SK-N-SH (cell line): ENCODE results near the gene URAD. TPM values are rescaled to one million over a fixed set of nuclear protein-coding genes. Genes with fewer than 3 reads are reported as not detected.
"Not testable (repeated sequence)": the region's sequence is repeated elsewhere in the genome, so short reads cannot be mapped to it uniquely, and the experiment has no call there.

Experiments used
- CTCF ChIA-PET: fragments of 300-600, 350-600 bp; formaldehyde crosslinking; extraction: SDS; loops from one replicate; lab custom pipeline; 2021; lab: Yijun Ruan, JAX
- POLR2A ChIA-PET: fragments of 350-600 bp; sonication (Branson Sonifier 250); formaldehyde crosslinking; extraction: SDS; loops from one replicate; lab custom pipeline; 2020; ENCODE audit warnings: antibody characterized with exemption, inconsistent platforms; lab: Yijun Ruan, JAX
- DNase-seq: peaks from one replicate; pipeline ENCODE4 v3.0.0; 2012
- H2AFZ ChIP-seq: fragments of 200-600 bp; sonication (generic); 2 replicates; pipeline ENCODE4 v1.8.1; 2016; ENCODE audit warnings: antibody characterized with exemption, mild to moderate bottlenecking, low read depth
- H3F3A ChIP-seq: fragments of 200-600 bp; sonication (generic); replicated peaks from 2 replicates; pipeline ENCODE3; 2016; ENCODE audit warnings: antibody characterized with exemption, mild to moderate bottlenecking; ENCODE audit not compliant: insufficient read depth
- H3K27ac ChIP-seq, 2 experiments: fragments of 200-500 bp in 1 of 2; fragments of 200-600 bp in 1 of 2; sonication (Bioruptor generic) in 1 of 2; sonication (generic), shearing (Covaris generic) in 1 of 2; 2 replicates each; pipeline versions ENCODE4 v1.5.1 to v1.6.1; 2014 to 2016; ENCODE audit warnings: low read depth in 2 of 2, inconsistent platforms in 1 of 2, low read length in 1 of 2, mild to moderate bottlenecking in 1 of 2, mixed read lengths in 1 of 2
- H3K27me3 ChIP-seq: fragments of 200-600 bp; sonication (generic), shearing (Covaris generic); 2 replicates; pipeline ENCODE4 v1.6.1; 2016; ENCODE audit warnings: mixed run types; ENCODE audit not compliant: insufficient read depth
- H3K36me3 ChIP-seq, 2 experiments: fragments of 200-500 bp in 1 of 2; fragments of 200-600 bp in 1 of 2; sonication (Bioruptor generic) in 1 of 2; sonication (generic) in 1 of 2; replicated peaks in 1 of 2; 2 replicates each; pipeline versions ENCODE3 to v1.5.1; 2014 to 2016; ENCODE audit warnings: low read length in 1 of 2, mild to moderate bottlenecking in 1 of 2; ENCODE audit not compliant: insufficient read depth in 2 of 2, control insufficient read depth in 1 of 2
- H3K4me1 ChIP-seq, 2 experiments: fragments of 200-500 bp in 1 of 2; fragments of 200-600 bp in 1 of 2; sonication (Bioruptor generic) in 1 of 2; sonication (generic), shearing (Covaris generic) in 1 of 2; 2 replicates each; pipeline versions ENCODE4 v1.5.1 to v1.6.1; 2014 to 2016; ENCODE audit warnings: low read depth in 1 of 2, low read length in 1 of 2, mixed run types in 1 of 2; ENCODE audit not compliant: insufficient read depth in 2 of 2, control insufficient read depth in 1 of 2
- H3K4me2 ChIP-seq: fragments of 200-600 bp; sonication (generic), shearing (Covaris generic); 2 replicates; pipeline ENCODE4 v1.6.1; 2017; ENCODE audit warnings: mixed run types
- H3K4me3 ChIP-seq, 2 experiments: fragments of 200-500 bp in 1 of 2; fragments of 200-600 bp in 1 of 2; sonication (Bioruptor generic) in 1 of 2; sonication (generic), shearing (Covaris generic) in 1 of 2; 2 replicates each; pipeline versions ENCODE4 v1.5.1 to v1.8.1; 2014 to 2016; ENCODE audit warnings: low read depth in 2 of 2, inconsistent platforms in 1 of 2, low read length in 1 of 2, mild to moderate bottlenecking in 1 of 2, mixed read lengths in 1 of 2, moderate library complexity in 1 of 2
- H3K79me2 ChIP-seq: fragments of 200-600 bp; sonication (generic); 2 replicates; pipeline ENCODE4 v1.8.1; 2017; ENCODE audit warnings: mild to moderate bottlenecking; ENCODE audit not compliant: insufficient read depth
- H3K9ac ChIP-seq: fragments of 200-600 bp; sonication (generic); 2 replicates; pipeline ENCODE4 v1.6.1; 2017; ENCODE audit warnings: mixed run types
- H3K9me2 ChIP-seq: fragments of 200-600 bp; sonication (generic); 2 replicates; pipeline ENCODE4 v1.6.1; 2017; ENCODE audit warnings: mixed run types
- H3K9me3 ChIP-seq: fragments of 200-600 bp; sonication (generic); 2 replicates; pipeline ENCODE4 v1.6.1; 2017; ENCODE audit warnings: mixed run types, mild to moderate bottlenecking, moderate library complexity
- H4K20me1 ChIP-seq: fragments of 200-600 bp; sonication (generic); 2 replicates; pipeline ENCODE4 v1.6.1; 2017; ENCODE audit warnings: mild to moderate bottlenecking, mixed run types; ENCODE audit not compliant: insufficient read depth
- CTCF ChIP-seq: fragments of 200-600 bp; sonication (generic); IDR thresholded peaks from 2 replicates; pipeline ENCODE4 v1.6.1; 2017; ENCODE audit warnings: antibody characterized with exemption, mild to moderate bottlenecking, moderate library complexity
- EZH2phosphoT487 ChIP-seq: fragments of 200-600 bp; sonication (generic); IDR thresholded peaks from 2 replicates; pipeline ENCODE4 v1.6.1; 2017; ENCODE audit warnings: low read depth, mixed run types, mild to moderate bottlenecking, antibody characterized with exemption, moderate library complexity, borderline replicate concordance
- FOXM1 ChIP-seq: IDR thresholded peaks from 2 replicates; pipeline ENCODE4 v1.4.0; 2012; ENCODE audit warnings: low read depth, mild to moderate bottlenecking
- IRF3 ChIP-seq: fragments of 150-350 bp; IDR thresholded peaks from 2 replicates; pipeline ENCODE4 v1.6.1; 2016; ENCODE audit warnings: mild to moderate bottlenecking, low read depth, low read length
- MAX ChIP-seq: IDR thresholded peaks from 2 replicates; pipeline ENCODE4 v1.4.0; 2012; ENCODE audit warnings: low read depth
- MXI1 ChIP-seq: IDR thresholded peaks from 2 replicates; pipeline ENCODE4 v1.6.1; 2012; ENCODE audit warnings: mild to moderate bottlenecking, low read depth, low read length, improper control_type of control experiment
- PBX3 ChIP-seq: IDR thresholded peaks from 2 replicates; pipeline ENCODE4; 2012
- POLR2AphosphoS5 ChIP-seq: IDR thresholded peaks from 2 replicates; pipeline ENCODE4 v1.6.1; 2012; ENCODE audit warnings: low read depth, low read length
- RAD21 ChIP-seq: IDR thresholded peaks from 2 replicates; pipeline ENCODE4 v1.6.1; 2012; ENCODE audit warnings: mild to moderate bottlenecking, low read length
- RFX5 ChIP-seq: IDR thresholded peaks from 2 replicates; pipeline ENCODE4 v1.6.1; 2012; ENCODE audit warnings: mild to moderate bottlenecking, improper control_type of control experiment, low read length
- USF1 ChIP-seq: IDR thresholded peaks from 2 replicates; pipeline ENCODE4 v1.4.0; 2012; ENCODE audit warnings: low read depth, borderline replicate concordance
- USF2 ChIP-seq: fragments of 150-350 bp; IDR thresholded peaks from 2 replicates; pipeline ENCODE4 v1.6.1; 2017; ENCODE audit warnings: antibody characterized with exemption, low read length, low read depth, borderline replicate concordance
- WGBS: methylation state at CpG from one replicate; pipeline ENCODE4 v1.1.6; 2017; ENCODE audit warnings: low lambda C conversion rate; 5-methylcytosine and 5-hydroxymethylcytosine counted together
- polyA plus RNA-seq, 3 experiments: library from polyadenylated mRNA; depleted of rRNA; stranded (reverse); fragments of >200 nt; gene quantifications; 2 replicates each; pipeline ENCODE4 v1.2.3, GENCODE V29; 2012

Gene URAD
- polyA plus RNA-seq, 1 of the 3 experiments (the other 2 are of a cell fraction): not detected

GRCh38 chr13:27964741-27965323 lies 23.7 kb downstream of the URAD start:
- DNase-seq: peak; percentile 15
- Histone ChIP-seq H4K20me1 (no peaks in the 10 kb centered on the region), H3K79me2 (no peaks in the 10 kb centered on the region), H3K9me3 (no peaks in the 10 kb centered on the region), H3K9ac (no peak overlapping the region), H3K27me3 (peaks cover 86% of the 10 kb centered on the region), H3K4me2 (no peak overlapping the region), H2AFZ (no peak overlapping the region), H3K4me3 (no peak overlapping the region)
- POLR2A ChIA-PET: no interaction called here
- TF ChIP-seq RAD21 (no peak), USF1 (no peak), IRF3 (no peak)
- TF ChIP-seq, all 33 proteins: peak for 0
- CTCF ChIA-PET: interaction anchor here (2.1 to 3.5 kb wide), 3 partner anchors 11 to 139 kb away, joined by 9 to 13 read pairs (median 11); no protein-coding TSS in a partner anchor
- Histone ChIP-seq H3K27ac (no peak overlapping the region), H3K36me3 (no peaks in the 10 kb centered on the region), H3K4me1 (no peaks in the 10 kb centered on the region), H3F3A (no peaks in the 10 kb centered on the region), H3K9me2 (no peaks in the 10 kb centered on the region)
- 48% methylated on average over 14 of the region's 15 CpGs for WGBS

GRCh38 chr13:27964206-27964605 lies 24.3 kb downstream of the URAD start:
- POLR2A ChIA-PET, H4K20me1 ChIP-seq: not testable (repeated sequence)
- CTCF ChIA-PET: interaction anchor here (2.1 to 3.5 kb wide), 3 partner anchors 10 to 138 kb away, joined by 9 to 13 read pairs (median 11); no protein-coding TSS in a partner anchor

GRCh38 chr13:27963491-27963890 lies 25.0 kb downstream of the URAD start:
- 31% methylated on average over 3 of the region's 3 CpGs for WGBS
- Histone ChIP-seq H3K4me1 (no peaks in the 10 kb centered on the region), H3K27me3 (peaks cover 84% of the 10 kb centered on the region), H3K27ac (no peak overlapping the region), H3K9me2 (no peaks in the 10 kb centered on the region), H3K79me2 (no peaks in the 10 kb centered on the region), H3K9ac (no peak overlapping the region), H3K4me2 (no peak overlapping the region), H3K9me3 (no peaks in the 10 kb centered on the region), H4K20me1 (no peaks in the 10 kb centered on the region), H3K4me3 (no peak overlapping the region), H3F3A (no peaks in the 10 kb centered on the region), H2AFZ (no peak overlapping the region), H3K36me3 (no peaks in the 10 kb centered on the region)
- DNase-seq: no peak
- ChIA-PET CTCF (interaction anchor here (0.5 to 3.5 kb wide), 3 partner anchors 9 to 624 kb away, joined by 3 to 11 read pairs (median 10); no protein-coding TSS in a partner anchor), POLR2A (no interaction called here)
- TF ChIP-seq CTCF: no peak
- no peak for TF ChIP-seq RFX5
- no peak for TF ChIP-seq MXI1
- TF ChIP-seq MAX: no peak
- TF ChIP-seq FOXM1: no peak
- TF ChIP-seq USF1: no peak
- no peak for TF ChIP-seq EZH2phosphoT487
- TF ChIP-seq USF2: no peak
- TF ChIP-seq PBX3: no peak
- TF ChIP-seq POLR2AphosphoS5: no peak

More at GRCh38 chr13:27964206-27964605, 24.3 kb downstream of the URAD start:
- H3K9ac ChIP-seq, H3K4me2 ChIP-seq, DNase-seq, H3K27ac ChIP-seq, H3K9me2 ChIP-seq, H3F3A ChIP-seq, H3K9me3 ChIP-seq, H3K36me3 ChIP-seq, H3K79me2 ChIP-seq, H3K4me3 ChIP-seq, H2AFZ ChIP-seq, H3K4me1 ChIP-seq: not testable (repeated sequence)
- H3K27me3 ChIP-seq: peaks cover 86% of the 10 kb centered on the region
- WGBS: 73% methylated on average over 9 of the region's 13 CpGs
